GM18505 (cell line): Measurements from ENCODE around the gene TFAP2A.

ENCODE experiments used
- ATAC-seq: cut with Tn5 transposase; IDR thresholded peaks from one replicate; pipeline ENCODE4 v1.9.1; 2021; ENCODE audit not compliant: unreplicated experiment
- POLR2A ChIP-seq: IDR thresholded peaks from 4 replicates; pipeline ENCODE4 v1.6.1; 2011; ENCODE audit warnings: borderline replicate concordance; ENCODE audit not compliant: insufficient read depth, insufficient read length; ENCODE audit errors: extremely low read depth

Gene TFAP2A

GRCh38 chr6:10414756-10415616, at the start of gene TFAP2A:
Gene TFAP2A, minus strand, starts transcription at chr6:10415074. Its CDS starts 83 bp downstream, at chr6:10414991.
- TF ChIP-seq POLR2A = no peak
- ATAC-seq = no peak

DNA sequence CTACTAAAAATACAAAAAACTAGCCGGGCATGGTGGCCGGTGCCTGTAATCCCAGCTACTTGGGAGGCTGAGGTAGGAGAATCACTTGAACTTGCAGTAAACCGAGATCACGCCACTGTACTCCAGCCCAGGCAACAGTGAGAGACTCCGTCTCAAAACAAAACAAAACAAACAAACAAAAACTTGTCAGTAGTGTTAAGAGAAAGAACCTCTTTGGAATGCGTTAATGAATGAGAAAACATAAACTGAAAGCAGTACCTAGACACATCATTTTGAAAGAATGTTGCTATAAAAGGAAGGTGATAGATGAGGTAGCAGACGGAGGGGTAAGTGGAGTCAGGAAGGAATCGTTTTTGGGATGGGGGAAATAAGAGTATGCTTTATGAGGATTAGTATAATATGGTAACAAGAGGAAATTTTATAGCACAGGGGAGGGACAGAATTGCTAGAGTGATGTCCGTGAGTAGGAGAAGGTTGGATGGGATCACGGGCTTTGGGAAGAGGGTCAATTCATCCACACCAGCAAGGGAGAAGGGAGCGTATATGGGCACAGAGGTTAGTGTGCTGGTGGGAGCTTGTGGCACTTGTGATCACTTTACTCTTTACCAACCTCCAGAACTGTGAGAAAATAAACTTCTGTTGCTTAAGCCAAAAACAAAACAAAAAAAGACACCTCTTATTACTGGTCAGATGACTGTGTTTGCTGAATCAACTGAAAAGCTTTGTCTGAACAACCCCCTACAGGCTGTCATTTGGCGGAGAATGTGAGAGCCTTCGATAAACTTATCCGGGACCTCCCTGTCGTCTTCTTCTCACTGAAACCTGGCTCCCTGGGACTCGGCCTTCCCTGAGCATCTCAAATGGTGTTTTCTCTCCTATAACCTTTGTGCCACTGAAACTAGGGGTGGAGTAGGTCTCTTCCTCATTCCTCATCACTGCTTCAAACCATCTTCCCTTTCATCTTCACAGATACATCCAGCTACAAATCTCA, 48.9 kb upstream of the TFAP2A start:
- ATAC-seq = no peak
- no peak for TF ChIP-seq POLR2A

DNA sequence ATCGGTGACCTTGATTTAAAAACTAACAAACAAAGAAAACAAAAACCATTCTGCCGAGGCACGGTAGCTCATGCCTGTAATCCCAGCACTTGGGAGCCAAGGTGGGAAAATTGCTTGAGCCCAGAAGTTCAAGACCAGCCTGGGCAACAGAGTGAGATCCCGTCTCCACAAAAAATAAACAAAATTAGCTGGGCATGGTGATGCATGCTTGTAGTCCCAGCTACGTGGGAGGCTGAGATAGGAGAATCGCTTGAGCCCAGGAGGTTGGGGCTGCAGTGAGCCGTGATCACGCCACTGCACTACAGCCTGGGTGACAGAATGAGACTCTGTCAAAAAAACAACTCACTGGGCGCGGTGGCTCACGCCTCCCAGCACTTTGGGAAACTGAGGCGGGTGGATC, 48.2 kb upstream of the TFAP2A start:
- no peak for ATAC-seq
- no peak for TF ChIP-seq POLR2A

DNA sequence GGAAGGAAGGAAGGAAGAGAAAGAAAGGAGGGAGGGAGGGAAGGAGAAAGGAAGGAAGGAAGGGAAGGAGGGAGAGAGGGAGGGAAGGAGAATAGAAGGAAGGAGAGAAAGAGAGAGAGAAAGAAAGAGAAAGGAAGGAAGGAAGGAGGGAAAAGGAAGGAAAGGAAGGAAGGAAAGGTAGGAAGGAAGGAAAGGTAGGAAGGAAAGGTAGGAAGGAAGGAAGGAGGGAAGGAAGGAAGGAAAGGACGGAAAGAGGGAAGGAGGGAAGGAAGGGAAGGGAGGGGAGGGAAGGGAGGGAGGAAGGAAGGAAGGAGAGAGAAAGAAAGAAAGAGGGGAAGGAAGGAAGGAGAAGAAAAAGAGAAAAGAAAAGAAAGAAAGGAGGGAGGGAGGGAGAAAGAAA, 47.0 kb upstream of the TFAP2A start:
- no peak for TF ChIP-seq POLR2A
- no peak for ATAC-seq

DNA sequence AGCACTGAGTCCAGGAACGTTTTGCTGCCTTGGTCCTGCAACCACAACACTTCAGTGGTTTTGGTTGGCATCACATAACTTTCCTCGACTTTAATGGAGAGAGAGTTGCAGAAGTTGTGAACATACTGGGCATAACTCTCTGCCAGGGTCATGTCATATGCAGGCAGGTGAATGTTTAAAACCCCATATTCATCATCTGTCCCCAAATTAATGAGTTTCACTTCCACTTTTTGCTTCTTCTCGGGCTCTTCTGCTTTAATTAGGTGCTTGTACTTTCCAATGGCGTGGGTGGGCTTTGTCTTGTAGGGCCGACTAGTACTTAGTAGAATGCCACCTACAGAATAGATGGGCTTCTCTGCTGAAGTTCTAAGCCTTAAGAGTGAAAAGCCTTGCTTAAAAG, 45.2 kb upstream of the TFAP2A start:
- peak; percentile 97 for ATAC-seq

DNA sequence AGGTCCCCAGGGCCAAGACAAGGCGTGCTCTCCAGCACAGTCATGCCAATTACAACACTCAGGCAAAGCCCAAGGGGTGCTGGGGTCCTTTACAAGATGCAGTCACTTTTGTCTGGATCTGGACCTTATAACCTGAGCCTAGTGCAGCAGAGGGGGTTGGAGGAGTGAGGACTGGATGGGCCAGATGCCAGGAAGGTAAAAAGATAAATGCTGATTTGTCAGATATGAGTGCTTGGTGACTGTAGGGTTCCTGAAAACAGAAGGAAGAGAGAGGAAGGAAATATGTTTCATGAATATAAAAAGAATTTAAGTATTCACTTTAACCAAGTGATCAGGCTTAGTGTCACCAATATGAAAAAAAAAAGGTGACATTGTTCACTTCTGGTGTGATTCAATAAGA, 43.4 kb upstream of the TFAP2A start:
- TF ChIP-seq POLR2A = no peak

More for the DNA sequence above, 45.2 kb upstream of the TFAP2A start:
- TF ChIP-seq POLR2A = no peak

DNA sequence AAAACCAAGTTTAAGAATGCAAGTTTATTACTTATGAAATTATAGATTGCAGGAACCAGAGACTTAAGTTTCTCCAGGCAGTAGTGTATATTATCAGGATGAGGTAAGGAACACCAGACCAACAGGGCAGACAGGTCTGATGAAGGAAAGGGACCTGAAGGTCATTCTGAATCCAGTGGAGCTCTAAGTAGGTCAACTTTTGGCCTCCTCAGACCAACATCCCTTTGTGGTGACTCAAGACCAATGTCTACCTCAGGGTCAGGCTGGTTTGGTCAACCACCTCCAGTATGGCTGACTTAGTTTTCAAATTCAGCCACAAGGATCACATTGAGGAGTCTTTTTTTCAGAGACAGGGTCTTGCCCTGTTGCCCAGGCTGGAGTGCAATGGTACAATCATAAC, 38.7 kb upstream of the TFAP2A start:
- ATAC-seq = no peak
- no peak for TF ChIP-seq POLR2A

More for the DNA sequence above, 43.4 kb upstream of the TFAP2A start:
- ATAC-seq = no peak

GRCh38 chr6:10451828-10452509, 37.1 kb upstream of the TFAP2A start:
- ATAC-seq = no peak

DNA sequence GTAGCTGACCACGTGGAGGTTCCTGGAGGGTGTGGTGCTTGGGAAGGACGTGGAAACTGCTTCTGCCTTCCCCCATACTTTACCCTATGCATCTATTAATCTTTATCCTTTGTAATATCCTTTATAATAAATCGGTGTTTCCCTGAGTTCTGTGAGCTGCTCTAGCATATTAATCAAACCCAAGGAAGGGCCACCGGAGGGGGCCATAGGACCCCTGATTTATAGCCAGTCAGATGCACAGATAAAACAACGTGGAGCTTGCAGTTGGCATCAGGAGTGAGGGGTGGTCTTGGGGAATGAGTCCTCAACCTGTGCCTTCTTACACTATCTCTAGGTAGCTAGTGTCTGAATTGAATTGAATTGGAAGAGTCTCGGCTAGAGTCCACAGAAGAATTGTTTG, 36.5 kb upstream of the TFAP2A start:
- ATAC-seq = no peak
- TF ChIP-seq POLR2A = no peak

More at GRCh38 chr6:10451828-10452509, 37.1 kb upstream of the TFAP2A start:
- no peak for TF ChIP-seq POLR2A

- ATAC-seq = no peak
- TF ChIP-seq POLR2A = no peak
Measured at GRCh38 chr6:10449751-10450150, 34.9 kb upstream of the TFAP2A start.

- ATAC-seq = no peak
- TF ChIP-seq POLR2A = no peak
Measured at GRCh38 chr6:10448096-10448495, 33.2 kb upstream of the TFAP2A start.

- no peak for TF ChIP-seq POLR2A
- no peak for ATAC-seq
Measured at GRCh38 chr6:10446548-10446947, 31.7 kb upstream of the TFAP2A start.

DNA sequence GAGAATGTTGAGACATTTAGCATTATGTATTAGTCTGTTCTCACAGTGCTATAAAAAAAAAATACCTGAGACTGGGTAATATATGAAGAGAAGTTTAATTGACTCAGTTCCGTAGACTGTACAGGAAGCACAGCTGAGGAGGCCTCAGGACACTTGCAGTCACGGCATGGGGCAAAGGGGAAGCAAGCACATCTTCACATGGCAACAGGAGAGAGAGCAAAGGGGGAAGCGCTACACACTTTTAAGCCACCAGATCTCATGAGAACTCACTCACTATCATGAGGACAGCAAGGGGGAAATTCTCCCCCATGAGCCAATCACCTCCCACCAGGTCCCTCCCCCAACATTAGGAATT, 26.8 kb upstream of the TFAP2A start:
- ATAC-seq = no peak
- TF ChIP-seq POLR2A = no peak
